HFFc6 (cell line): Measurements from ENCODE around the gene KCNQ1. TPM values are rescaled to one million over a fixed set of nuclear protein-coding genes. Genes with fewer than 3 reads are reported as not detected.

Experiments used
- DNase-seq: peaks from one replicate; pipeline ENCODE4 v3.0.0-alpha.2; 2018
- H3K27ac Mint-ChIP-seq: 2 replicates; pipeline ENCODE4 v1.8.0; 2020; ENCODE audit warnings: mild to moderate bottlenecking, mixed read lengths
- H3K27me3 Mint-ChIP-seq: 2 replicates; pipeline ENCODE4 v1.8.0; 2021; ENCODE audit warnings: mild to moderate bottlenecking, moderate library complexity, mixed read lengths; ENCODE audit not compliant: insufficient read depth
- H3K36me3 Mint-ChIP-seq: 2 replicates; pipeline ENCODE4 v1.8.0; 2021; ENCODE audit warnings: low read depth, mixed read lengths
- H3K4me1 Mint-ChIP-seq: 2 replicates; pipeline ENCODE4 v1.8.0; 2020; ENCODE audit warnings: low read depth, mixed read lengths
- H3K4me3 Mint-ChIP-seq: 2 replicates; pipeline ENCODE4 v1.8.0; 2020; ENCODE audit warnings: mild to moderate bottlenecking, moderate library complexity, mixed read lengths
- H3K9me3 Mint-ChIP-seq: 2 replicates; pipeline ENCODE4 v1.8.0; 2020; ENCODE audit warnings: mild to moderate bottlenecking, mixed read lengths
- CTCF ChIP-seq: fragments of 200-600 bp; sonication (generic); IDR thresholded peaks from 2 replicates; pipeline ENCODE4 v1.5.0; 2021; ENCODE audit warnings: antibody characterized with exemption, mild to moderate bottlenecking
- total RNA-seq, 6 experiments: library from RNA; stranded (reverse); fragmentation: NEBNext Ultra II Directional; extraction: Animal tissue kit (Norgen Biotek cat#: 25700); gene quantifications; 2 replicates in 1 of 6; 3 replicates in 5 of 6; pipeline ENCODE4 v1.2.3, GENCODE V29; 2021

The KCNQ1 gene
- total RNA-seq, 6 experiments from 2014 or later: not detected

DNA sequence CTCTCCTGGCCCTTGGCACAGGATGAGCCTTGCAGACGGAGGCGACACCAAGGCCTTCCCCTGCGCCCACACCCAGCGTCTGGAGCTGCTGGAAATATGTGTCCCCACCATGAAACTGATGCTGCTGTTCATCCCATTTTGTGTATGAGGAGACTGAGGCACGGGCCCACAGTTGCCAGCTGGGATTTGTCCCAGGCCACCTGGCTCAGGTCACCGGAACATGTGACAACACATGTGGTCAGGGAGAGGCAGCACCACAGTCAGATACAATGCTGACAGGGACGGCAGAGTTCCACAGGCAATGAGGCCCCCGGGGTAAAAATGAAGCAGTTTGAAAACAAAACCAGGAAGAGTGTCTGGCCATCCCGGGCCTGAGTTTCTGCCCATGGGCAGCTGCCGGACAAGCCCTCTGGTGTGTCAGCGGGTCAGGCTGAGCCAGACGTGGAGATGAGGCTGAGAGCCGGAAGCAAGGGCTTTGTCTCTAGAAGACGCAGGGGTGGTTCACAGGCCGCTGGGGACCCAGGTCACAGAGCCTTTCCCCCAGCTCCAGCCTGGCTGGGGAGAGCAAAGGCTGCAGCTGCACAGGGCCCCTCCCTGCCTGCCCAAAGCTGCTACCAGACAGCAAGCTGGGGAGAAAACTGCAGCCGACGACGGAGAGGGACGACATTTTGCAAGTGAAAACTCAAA is 360.0 kb downstream of the KCNQ1 start:
- H3K9me3 Mint-ChIP-seq: no peaks in the 10 kb centered on the region
- H3K27me3 Mint-ChIP-seq: peaks cover 50% of the 10 kb centered on the region
- no peaks in the 10 kb centered on the region for H3K36me3 Mint-ChIP-seq
- TF ChIP-seq CTCF: no peak
- no peak for DNase-seq
- no peak overlapping the region for H3K27ac Mint-ChIP-seq
- H3K4me1 Mint-ChIP-seq: no peaks in the 10 kb centered on the region
- no peak overlapping the region for H3K4me3 Mint-ChIP-seq

DNA sequence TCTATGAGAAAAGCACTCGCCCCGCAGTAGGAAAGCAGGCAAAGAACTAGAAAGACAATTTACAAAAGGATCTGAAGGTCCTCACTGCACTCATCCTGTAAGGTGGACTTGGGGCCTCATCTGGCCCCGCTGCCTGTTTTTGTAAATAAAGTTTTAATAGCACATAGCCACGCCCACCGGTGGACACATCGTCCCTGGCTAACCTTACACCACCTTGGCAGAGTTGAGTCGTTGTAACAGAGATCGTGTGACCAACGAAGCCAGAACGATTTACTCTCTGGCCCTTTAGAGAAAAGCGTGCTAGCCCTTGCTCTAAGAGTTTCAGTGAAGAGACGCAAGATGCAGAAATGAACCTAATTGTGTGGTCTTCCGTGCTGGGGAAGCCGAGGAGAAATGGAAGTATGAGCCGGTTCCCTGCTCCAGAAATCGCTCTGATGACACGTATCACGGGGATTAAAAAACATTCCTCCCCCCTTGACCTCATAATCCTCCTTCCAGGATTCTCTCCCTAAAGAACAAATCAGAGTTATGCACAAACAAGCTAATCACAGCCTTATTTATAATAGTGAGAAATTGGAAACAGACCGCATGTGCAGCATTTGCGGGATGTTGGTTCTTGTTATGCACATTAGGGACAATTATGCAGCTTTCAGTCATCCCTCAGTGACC is 360.7 kb downstream of the KCNQ1 start:
- Mint-ChIP-seq H3K27me3 (peaks cover 52% of the 10 kb centered on the region), H3K4me3 (no peak overlapping the region), H3K27ac (no peak overlapping the region), H3K9me3 (no peaks in the 10 kb centered on the region; the same call in 1 of the 2 replicates), H3K4me1 (no peaks in the 10 kb centered on the region), H3K36me3 (no peaks in the 10 kb centered on the region)
- no peak for TF ChIP-seq CTCF
- DNase-seq: no peak

DNA sequence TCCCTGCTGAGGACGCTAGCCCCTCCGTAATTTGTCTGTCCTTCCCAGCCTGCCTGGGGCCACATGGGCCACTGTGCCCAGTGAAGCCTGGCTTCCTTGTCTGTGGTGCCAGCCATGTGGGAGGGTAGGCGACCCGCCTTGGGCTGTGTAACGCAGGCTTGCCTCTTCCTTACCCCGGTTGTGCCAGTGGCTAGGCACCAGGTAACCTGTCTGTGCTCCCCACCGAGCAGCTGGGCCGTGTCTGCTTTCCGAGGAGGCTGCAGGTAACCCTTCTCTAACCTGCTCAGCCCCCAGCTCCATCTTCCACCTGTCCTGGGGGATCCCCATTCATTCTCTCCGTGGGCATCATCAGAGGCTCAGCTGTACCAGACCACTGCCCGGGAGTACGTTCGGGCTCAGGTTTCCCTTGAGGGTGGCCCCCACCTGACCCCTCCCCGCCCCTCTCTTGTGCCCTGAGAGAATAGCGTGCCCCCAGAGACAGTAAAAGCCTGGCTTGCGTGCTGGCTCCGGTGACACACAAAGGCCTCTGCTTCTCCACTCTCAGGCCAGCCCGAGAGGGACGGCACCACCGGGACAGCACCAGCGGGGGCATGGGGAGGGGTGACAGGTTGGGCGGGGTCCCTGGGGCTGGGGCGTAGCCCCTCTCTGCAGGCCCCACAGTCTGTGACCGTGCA is 361.7 kb downstream of the KCNQ1 start:
- TF ChIP-seq CTCF: no peak
- Mint-ChIP-seq H3K4me3 (no peak overlapping the region), H3K9me3 (no peaks in the 10 kb centered on the region; the same call in 1 of the 2 replicates), H3K27ac (no peak overlapping the region), H3K27me3 (peaks cover 45% of the 10 kb centered on the region), H3K36me3 (no peaks in the 10 kb centered on the region), H3K4me1 (no peaks in the 10 kb centered on the region)
- DNase-seq: no peak

GRCh38 chr11:2807025-2807681 is 362.3 kb downstream of the KCNQ1 start:
- no peak for DNase-seq
- Mint-ChIP-seq H3K36me3 (no peaks in the 10 kb centered on the region), H3K4me3 (no peak overlapping the region), H3K27me3 (peaks cover 46% of the 10 kb centered on the region), H3K27ac (no peak overlapping the region), H3K9me3 (no peaks in the 10 kb centered on the region; the same call in 1 of the 2 replicates), H3K4me1 (no peaks in the 10 kb centered on the region)
- no peak for TF ChIP-seq CTCF

DNA sequence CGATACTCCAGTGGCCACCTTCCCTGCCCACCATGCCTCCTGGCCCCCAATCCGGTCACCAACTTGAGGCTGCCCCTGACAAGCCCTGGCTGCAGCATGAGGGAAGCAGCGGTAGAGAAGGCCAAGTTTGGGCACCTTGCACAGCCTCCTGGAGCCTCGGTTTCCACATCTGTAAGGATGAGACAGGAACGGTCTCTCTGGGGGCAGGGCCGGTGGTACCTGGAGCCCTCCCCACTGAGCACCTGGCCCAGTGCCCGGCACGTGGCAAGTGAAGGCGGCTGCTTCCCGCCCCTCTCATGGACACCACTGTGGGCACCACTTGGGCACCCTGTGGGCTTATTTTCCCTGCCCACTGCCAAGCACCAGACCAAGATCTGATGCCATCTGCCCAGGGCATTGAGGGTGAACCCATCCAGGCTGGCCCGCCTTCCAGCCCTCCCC is 363.0 kb downstream of the KCNQ1 start:
- peaks cover 51% of the 10 kb centered on the region for H3K27me3 Mint-ChIP-seq
- H3K4me3 Mint-ChIP-seq: no peak overlapping the region
- H3K27ac Mint-ChIP-seq: no peak overlapping the region
- no peaks in the 10 kb centered on the region for H3K36me3 Mint-ChIP-seq
- no peaks in the 10 kb centered on the region for H3K4me1 Mint-ChIP-seq
- no peaks in the 10 kb centered on the region; the same call in 1 of the 2 replicates for H3K9me3 Mint-ChIP-seq
- no peak for DNase-seq
- no peak for TF ChIP-seq CTCF
